Hepatocyte (in vitro differentiated cells): ENCODE data around the gene ERGIC1. TPM values are rescaled to one million over a fixed set of nuclear protein-coding genes. Genes with fewer than 3 reads are reported as not detected.
A peak's percentile ranks its signal among the peaks of the same experiment; 100 is the strongest.

Experiments
- DNase-seq: peaks from one replicate; pipeline ENCODE4 v3.0.0-alpha.2; 2016; ENCODE audit warnings: low spot score
- H2AFZ ChIP-seq: fragments of 200-600 bp; sonication (generic); 2 replicates; pipeline ENCODE4 v1.6.0; 2016; ENCODE audit warnings: antibody characterized with exemption, mild to moderate bottlenecking
- H3K27ac ChIP-seq: fragments of 200-600 bp; sonication (generic); 2 replicates; pipeline ENCODE4 v1.5.1; 2016; ENCODE audit warnings: mild to moderate bottlenecking
- H3K27me3 ChIP-seq: fragments of 200-600 bp; sonication (generic); 2 replicates; pipeline ENCODE4 v1.6.1; 2016
- H3K36me3 ChIP-seq: fragments of 200-600 bp; sonication (generic); replicated peaks from 2 replicates; pipeline ENCODE4 v1.5.1; 2016; ENCODE audit warnings: low read depth; ENCODE audit not compliant: insufficient read depth
- H3K4me1 ChIP-seq: fragments of 200-600 bp; sonication (generic); 2 replicates; pipeline ENCODE4 v1.5.1; 2016; ENCODE audit warnings: mild to moderate bottlenecking, moderate library complexity; ENCODE audit not compliant: insufficient read depth
- H3K4me2 ChIP-seq: fragments of 200-600 bp; sonication (generic); 2 replicates; pipeline ENCODE4 v1.6.0; 2016
- H3K4me3 ChIP-seq: fragments of 200-600 bp; sonication (generic); 2 replicates; pipeline ENCODE4 v1.5.1; 2016; ENCODE audit warnings: mild to moderate bottlenecking
- H3K79me2 ChIP-seq: fragments of 200-600 bp; sonication (generic); 2 replicates; pipeline ENCODE4 v1.6.0; 2017; ENCODE audit warnings: mild to moderate bottlenecking
- H3K9me2 ChIP-seq: fragments of 200-600 bp; sonication (generic); replicated peaks from 2 replicates; pipeline ENCODE4 v1.6.0; 2017; ENCODE audit warnings: mild to moderate bottlenecking; ENCODE audit not compliant: insufficient read depth
- H3K9me3 ChIP-seq: fragments of 200-600 bp; sonication (generic); 2 replicates; pipeline ENCODE4 v1.5.1; 2016; ENCODE audit warnings: low read depth, mild to moderate bottlenecking
- H4K20me1 ChIP-seq: fragments of 200-600 bp; sonication (generic); 2 replicates; pipeline ENCODE4 v1.6.0; 2016; ENCODE audit warnings: mild to moderate bottlenecking; ENCODE audit not compliant: insufficient read depth, poor library complexity, severe bottlenecking
- EZH2 ChIP-seq: fragments of 200-600 bp; sonication (generic); IDR thresholded peaks from 2 replicates; pipeline ENCODE4 v1.6.1; 2016; ENCODE audit warnings: antibody characterized with exemption, mild to moderate bottlenecking, borderline replicate concordance
- EZH2phosphoT487 ChIP-seq: fragments of 200-600 bp; sonication (generic); IDR thresholded peaks from one replicate; pipeline ENCODE4 v1.6.1; 2018; ENCODE audit warnings: antibody characterized with exemption, mild to moderate bottlenecking, low read depth, moderate library complexity; ENCODE audit not compliant: unreplicated experiment, severe bottlenecking
- WGBS: methylation state at CpG from one replicate; pipeline ENCODE4 v1.1.6; 2016; ENCODE audit warnings: low lambda C conversion rate; ENCODE audit errors: missing lambda C conversion rate; 5-methylcytosine and 5-hydroxymethylcytosine counted together
- polyA plus RNA-seq: library from polyadenylated mRNA; unstranded; fragments of >200 nt; fragmentation: Nextera tagmentation; extraction: Ambion mirVana; gene quantifications from 2 replicates; pipeline ENCODE4 v1.2.1, GENCODE V29; 2016
- total RNA-seq: library from RNA; depleted of rRNA; stranded (reverse); fragments of >200 nt; gene quantifications from 2 replicates; pipeline ENCODE4 v1.2.3, GENCODE V29; 2014
- TF ChIP-seq, protein P1 (sequence below): fragments of 200-600 bp; sonication (generic); IDR thresholded peaks from 2 replicates; pipeline ENCODE4 v1.5.1; 2016; ENCODE audit warnings: antibody characterized with exemption, mild to moderate bottlenecking; ENCODE audit not compliant: poor library complexity

ERGIC1 gene
- total and polyA plus RNA-seq, 2 experiments from 2014 or later: 39.1 to 107 TPM

DNA sequence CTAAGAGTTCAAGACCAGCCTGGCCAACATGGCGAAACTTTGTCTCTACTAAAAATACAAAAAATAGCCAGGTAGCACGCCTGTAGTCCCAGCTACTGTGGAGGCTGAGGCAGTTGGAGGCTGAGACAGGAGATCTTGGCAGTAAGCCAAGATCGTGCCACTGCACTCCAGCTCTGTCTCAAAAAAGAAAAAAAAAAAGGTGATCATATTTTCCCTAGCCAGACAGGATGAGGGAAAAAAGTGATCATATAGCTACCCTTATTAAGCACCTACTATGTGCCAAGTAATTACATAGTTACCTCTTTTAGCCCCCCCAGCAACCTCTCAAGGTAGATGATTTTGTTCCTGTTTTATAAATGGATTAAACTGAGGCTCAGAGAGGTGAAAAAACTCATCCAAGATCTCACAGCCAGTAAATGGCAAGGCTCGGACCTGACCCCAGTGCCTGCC, 107.0 kb downstream of the ERGIC1 start:
- no peaks in the 10 kb centered on the region for H3K9me3 ChIP-seq
- no peaks in the 10 kb centered on the region for H4K20me1 ChIP-seq
- H2AFZ ChIP-seq: no peak overlapping the region
- H3K4me2 ChIP-seq: no peak overlapping the region
- H3K27me3 ChIP-seq: no peaks in the 10 kb centered on the region
- H3K9me2 ChIP-seq: no peaks in the 10 kb centered on the region
- 66% methylated on average over 4 of the region's 4 CpGs for WGBS
- TF ChIP-seq EZH2phosphoT487 (no peak), EZH2 (no peak)
- TF ChIP-seq, protein P1, sequence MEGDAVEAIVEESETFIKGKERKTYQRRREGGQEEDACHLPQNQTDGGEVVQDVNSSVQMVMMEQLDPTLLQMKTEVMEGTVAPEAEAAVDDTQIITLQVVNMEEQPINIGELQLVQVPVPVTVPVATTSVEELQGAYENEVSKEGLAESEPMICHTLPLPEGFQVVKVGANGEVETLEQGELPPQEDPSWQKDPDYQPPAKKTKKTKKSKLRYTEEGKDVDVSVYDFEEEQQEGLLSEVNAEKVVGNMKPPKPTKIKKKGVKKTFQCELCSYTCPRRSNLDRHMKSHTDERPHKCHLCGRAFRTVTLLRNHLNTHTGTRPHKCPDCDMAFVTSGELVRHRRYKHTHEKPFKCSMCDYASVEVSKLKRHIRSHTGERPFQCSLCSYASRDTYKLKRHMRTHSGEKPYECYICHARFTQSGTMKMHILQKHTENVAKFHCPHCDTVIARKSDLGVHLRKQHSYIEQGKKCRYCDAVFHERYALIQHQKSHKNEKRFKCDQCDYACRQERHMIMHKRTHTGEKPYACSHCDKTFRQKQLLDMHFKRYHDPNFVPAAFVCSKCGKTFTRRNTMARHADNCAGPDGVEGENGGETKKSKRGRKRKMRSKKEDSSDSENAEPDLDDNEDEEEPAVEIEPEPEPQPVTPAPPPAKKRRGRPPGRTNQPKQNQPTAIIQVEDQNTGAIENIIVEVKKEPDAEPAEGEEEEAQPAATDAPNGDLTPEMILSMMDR: no peak
- no peaks in the 10 kb centered on the region for H3K4me1 ChIP-seq
- H3K36me3 ChIP-seq: no peaks in the 10 kb centered on the region
- DNase-seq: no peak
- no peaks in the 10 kb centered on the region for H3K79me2 ChIP-seq
- no peak overlapping the region for H3K27ac ChIP-seq
- no peak overlapping the region for H3K4me3 ChIP-seq

DNA sequence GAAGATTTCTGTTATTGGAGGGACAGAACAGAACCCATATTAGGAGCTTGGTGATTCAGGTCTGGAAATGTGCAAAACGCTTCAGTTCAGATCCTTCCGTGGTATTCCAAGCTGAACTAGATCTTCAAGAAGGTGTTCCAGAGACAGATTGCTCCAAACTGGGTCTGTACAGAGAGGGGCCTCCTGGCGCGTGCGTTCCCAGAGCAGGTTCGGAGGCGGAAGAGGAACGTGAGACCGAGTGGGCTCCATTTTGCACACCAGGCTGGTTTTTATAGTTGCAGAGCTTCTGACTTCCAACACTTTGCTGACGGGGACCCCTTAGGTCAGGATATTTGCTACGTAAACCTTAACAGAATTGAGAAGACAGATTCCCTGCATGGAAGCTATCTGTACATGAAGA, 108.5 kb downstream of the ERGIC1 start:
- Histone ChIP-seq H3K27me3 (no peaks in the 10 kb centered on the region), H4K20me1 (no peaks in the 10 kb centered on the region), H3K4me2 (no peak overlapping the region), H3K27ac (no peak overlapping the region), H3K9me2 (no peaks in the 10 kb centered on the region), H3K79me2 (no peaks in the 10 kb centered on the region), H3K36me3 (no peaks in the 10 kb centered on the region), H3K4me1 (no peaks in the 10 kb centered on the region), H3K9me3 (no peaks in the 10 kb centered on the region), H3K4me3 (no peak overlapping the region), H2AFZ (no peak overlapping the region)
- DNase-seq: no peak
- WGBS: 85% methylated on average over 11 of the region's 11 CpGs
- no peak for TF ChIP-seq EZH2

DNA sequence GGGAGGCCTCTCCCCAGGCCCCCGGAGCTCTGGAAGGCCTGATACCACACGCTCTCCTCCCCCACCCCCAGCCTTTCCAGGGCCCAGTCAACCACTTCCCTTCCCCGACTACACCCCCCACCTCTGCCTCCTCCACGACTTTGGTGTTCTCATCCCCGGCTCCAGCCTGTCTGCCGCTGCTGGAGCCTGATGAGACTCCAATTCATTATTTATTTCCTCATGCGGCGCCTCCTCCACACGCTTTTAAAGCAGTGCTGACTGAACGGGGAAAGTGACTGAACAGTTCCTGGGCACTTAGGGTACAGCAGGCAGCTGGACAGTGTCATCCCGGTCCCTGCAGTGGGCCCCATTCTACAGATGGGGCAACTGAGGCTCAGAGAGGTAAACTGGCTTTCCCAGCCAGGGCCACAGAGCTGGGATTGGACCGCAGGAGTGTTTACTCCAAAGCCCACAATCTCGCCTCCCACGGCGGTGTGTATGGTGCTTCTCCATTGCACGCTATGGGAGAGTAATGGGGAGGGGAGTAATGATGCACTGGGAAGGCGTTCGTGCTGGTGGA, 109.3 kb downstream of the ERGIC1 start:
- Histone ChIP-seq H3K9me2 (no peaks in the 10 kb centered on the region), H3K4me1 (no peaks in the 10 kb centered on the region), H2AFZ (no peak overlapping the region), H3K36me3 (no peaks in the 10 kb centered on the region), H3K27me3 (no peaks in the 10 kb centered on the region), H3K79me2 (no peaks in the 10 kb centered on the region), H3K9me3 (no peaks in the 10 kb centered on the region), H3K4me3 (no peak overlapping the region), H3K4me2 (no peak overlapping the region), H3K27ac (no peak overlapping the region), H4K20me1 (no peaks in the 10 kb centered on the region)
- 63% methylated on average over 17 of the region's 18 CpGs for WGBS
- peak; percentile 52 for DNase-seq
- TF ChIP-seq, protein P1: no peak
- TF ChIP-seq EZH2phosphoT487 (no peak), EZH2 (no peak)

- TF ChIP-seq, protein P1: no peak
- TF ChIP-seq EZH2 (no peak), EZH2phosphoT487 (no peak)
- H3K36me3 ChIP-seq: no peaks in the 10 kb centered on the region
- H3K9me2 ChIP-seq: no peaks in the 10 kb centered on the region
- no peaks in the 10 kb centered on the region for H4K20me1 ChIP-seq
- no peaks in the 10 kb centered on the region for H3K9me3 ChIP-seq
- no peaks in the 10 kb centered on the region for H3K4me1 ChIP-seq
- H3K79me2 ChIP-seq: no peaks in the 10 kb centered on the region
- WGBS: 88% methylated on average over 8 of the region's 8 CpGs
- H3K4me2 ChIP-seq: no peak overlapping the region
- no peak overlapping the region for H3K27ac ChIP-seq
- no peak for DNase-seq
- H2AFZ ChIP-seq: no peak overlapping the region
- H3K4me3 ChIP-seq: no peak overlapping the region
- no peaks in the 10 kb centered on the region for H3K27me3 ChIP-seq
Measured at GRCh38 chr5:172943906-172944305, 109.9 kb downstream of the ERGIC1 start.
